Spleen (tissue), 11 donors: Measurements from ENCODE around the gene CFD. TPM values are rescaled to one million over a fixed set of nuclear protein-coding genes. Genes with fewer than 3 reads are reported as not detected.

Source experiments
- DNase-seq: peaks from one replicate; pipeline ENCODE4 v3.0.0-alpha.2; 2020
- H3K27ac ChIP-seq, 8 donors: fragments of 200-600 bp; sonication (generic) in 7 of 8; 1 replicate in 4 of 8; 2 replicates in 4 of 8; pipeline versions ENCODE4 v1.5.0 to v1.8.0; 2016 to 2021; ENCODE audit warnings: inconsistent platforms in 4 of 8, mild to moderate bottlenecking in 4 of 8, moderate library complexity in 1 of 8
- H3K27me3 ChIP-seq, 7 donors: fragments of 200-600 bp; sonication (generic) in 6 of 7; replicated peaks in 1 of 7; 1 replicate in 4 of 7; 2 replicates in 3 of 7; pipeline versions ENCODE4 v1.5.0 to v1.8.0; 2016 to 2021; ENCODE audit warnings: inconsistent platforms in 3 of 7, mild to moderate bottlenecking in 1 of 7
- H3K36me3 ChIP-seq, 6 donors: fragments of 200-600 bp; sonication (generic) in 5 of 6; 1 replicate in 4 of 6; 2 replicates in 2 of 6; pipeline versions ENCODE4 v1.5.0 to v1.8.0; 2016 to 2021; ENCODE audit warnings: inconsistent platforms in 2 of 6
- H3K4me1 ChIP-seq, 6 donors: fragments of 200-600 bp; sonication (generic) in 5 of 6; 1 replicate in 3 of 6; 2 replicates in 3 of 6; pipeline versions ENCODE4 v1.5.0 to v1.8.0; 2016 to 2021; ENCODE audit warnings: inconsistent platforms in 3 of 6
- H3K4me3 ChIP-seq, 8 donors: fragments of 200-600 bp; sonication (generic) in 7 of 8; 1 replicate in 4 of 8; 2 replicates in 4 of 8; pipeline versions ENCODE4 v1.5.0 to v1.8.0; 2016 to 2021; ENCODE audit warnings: inconsistent platforms in 4 of 8, mild to moderate bottlenecking in 4 of 8, moderate library complexity in 2 of 8
- H3K9me3 ChIP-seq, 8 donors: fragments of 200-600 bp; sonication (generic) in 7 of 8; 1 replicate in 4 of 8; 2 replicates in 4 of 8; pipeline versions ENCODE4 v1.5.0 to v1.8.0; 2016 to 2021; ENCODE audit warnings: inconsistent platforms in 4 of 8
- CTCF ChIP-seq, 11 experiments: fragments of 200-600 bp in 7 of 11; fragments of 450-650 bp in 4 of 11; sonication (generic) in 4 of 11; IDR thresholded peaks in 8 of 11; conservative IDR thresholded peaks in 3 of 11; 1 replicate in 7 of 11; 2 replicates in 4 of 11; pipeline versions ENCODE4 v1.4.0 to v1.8.0; 2016 to 2021; ENCODE audit warnings: antibody characterized with exemption in 11 of 11, inconsistent platforms in 4 of 11, mild to moderate bottlenecking in 1 of 11
- POLR2A ChIP-seq, 3 donors: fragments of 450-650 bp; IDR thresholded peaks; one replicate each; pipeline ENCODE4 v1.5.1; 2017; ENCODE audit warnings: antibody characterized with exemption in 3 of 3, mild to moderate bottlenecking in 1 of 3
- POLR2AphosphoS5 ChIP-seq, 3 donors: sonication (generic); formaldehyde crosslinking; IDR thresholded peaks; one replicate each; pipeline ENCODE4 v1.5.1; 2017; ENCODE audit warnings: antibody characterized with exemption in 3 of 3
- WGBS, 5 donors: extraction: QIAGEN DNeasy Blood & Tissue Kit in 3 of 5; methylation state at CpG; one replicate each; pipeline versions ENCODE4 v1.1.5 to v1.1.7; 2013 to 2018; 5-methylcytosine and 5-hydroxymethylcytosine counted together
- intact Hi-C: fragments of 100-400 bp; cut with DNase I; formaldehyde crosslinking; loops from one replicate; pipeline ENCODE4 v1.15.0; 2023; ENCODE audit warnings: low total_unique reads
- polyA plus RNA-seq, 3 donors: library from polyadenylated mRNA; stranded (reverse); fragments of 200-250 nt; gene quantifications; one replicate each; pipeline ENCODE4 v1.2.1, GENCODE V29; 2013
- total RNA-seq, 7 donors: library from RNA; depleted of rRNA in 3 of 7; stranded (reverse); fragments of >200 nt in 3 of 7; fragmentation: NEBNext Ultra II Directional in 4 of 7; extraction: Animal tissue kit (Norgen Biotek cat#: 25700) in 4 of 7; gene quantifications; one replicate each; pipeline versions ENCODE4 v1.1.0 to v1.2.1, GENCODE V29; 2016 to 2021
- donor health status: healthy with polysubstance abuse.
- donor health status: DM: no; HTN: no; CAD: no; lungs with moderate emphysema.
- donor health status: DM: no; HTN: no; CAD: no.
- donor health status: Bipolar disorder and iron deficiency.
- donor health status: healthy.
- donor health status: DM: no; HTN: no; CAD: no.
- donor health status: DM: yes; HTN: yes; CAD: no.

Gene CFD
- total and polyA plus RNA-seq, 10 donors, result 6.6 to 59.5 (median 24.2) TPM

GRCh38 chr19:892243-892893 is 32.9 kb downstream of the CFD start:
- Histone ChIP-seq H3K27ac (peak overlapping the region; percentile 88 to 98 (median 95)), H3K4me1 (peaks cover 3 to 37% (median 20%) of the 10 kb centered on the region in 6 donors), H3K36me3 (peaks cover 0 to 54% (median 31%) of the 10 kb centered on the region in 6 donors), H3K4me3 (peak overlapping the region; percentile 77 to 93 (median 86)), H3K9me3 (no peaks in the 10 kb centered on the region), H3K27me3 (no peaks in the 10 kb centered on the region)
- no peak for TF ChIP-seq POLR2A (IDR thresholded peaks at IDR 0.05)
- no peak for TF ChIP-seq POLR2AphosphoS5 (IDR thresholded peaks at IDR 0.05)
- TF ChIP-seq CTCF (IDR thresholded peaks at IDR 0.05 in 8 of 11, conservative IDR thresholded peaks at IDR 0.05 in 3 of 11), result no peak
- 4 to 9% (median 6%) methylated on average over 17 to 27 of the region's 27 CpGs for WGBS, 5 donors
- intact Hi-C loops, result no loop called here
- DNase-seq, result no peak

DNA sequence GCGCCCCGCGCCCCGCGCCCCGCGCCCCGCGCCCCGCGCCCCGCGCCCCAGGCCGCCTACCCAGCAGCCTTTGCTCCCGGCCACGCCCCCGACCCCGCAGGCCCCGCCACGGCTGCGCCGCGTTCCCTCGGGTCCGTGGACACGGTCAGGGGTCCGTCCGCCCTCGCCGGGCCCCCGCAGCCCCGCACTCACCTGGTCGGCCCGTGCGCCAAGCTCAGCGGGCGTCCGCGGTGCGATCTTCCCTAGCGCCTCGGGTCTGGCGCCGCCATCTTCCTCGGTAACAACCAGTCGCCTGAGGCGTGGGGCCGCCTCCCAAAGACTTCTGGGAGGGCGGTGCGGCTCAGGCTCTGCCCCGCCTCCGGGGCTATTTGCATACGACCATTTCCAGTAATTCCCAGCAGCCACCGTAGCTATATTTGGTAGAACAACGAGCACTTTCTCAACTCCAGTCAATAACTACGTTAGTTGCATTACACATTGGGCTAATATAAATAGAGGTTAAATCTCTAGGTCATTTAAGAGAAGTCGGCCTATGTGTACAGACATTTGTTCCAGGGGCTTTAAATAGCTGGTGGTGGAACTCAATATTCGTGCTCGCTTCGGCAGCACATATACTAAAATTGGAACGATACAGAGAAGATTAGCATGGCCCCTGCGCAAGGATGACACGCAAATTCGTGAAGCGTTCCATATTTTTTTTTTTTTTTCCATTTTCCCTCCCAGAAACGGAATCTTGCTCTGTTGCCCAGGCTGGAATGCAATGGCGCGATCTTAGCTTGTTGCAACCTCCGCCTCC is 33.6 kb downstream of the CFD start, which contains the start of the genes MED16 and RNU6-9:
Gene MED16, minus strand, starts transcription at position 294 of the 796 bp plus-strand sequence. CDS start 2,056 bp downstream, outside the sequence.
Gene RNU6-9, plus strand, starts transcription at position 591 of the 796 bp plus-strand sequence.
- Histone ChIP-seq H3K27ac (peak within 1 kb of the TSS; percentile 88 to 98 (median 95)), H3K36me3 (peaks cover 0 to 53% (median 32%) of the 10 kb centered on the region in 6 donors), H3K27me3 (no peaks in the 10 kb centered on the region), H3K4me3 (peak within 1 kb of the TSS; percentile 77 to 93 (median 86)), H3K9me3 (no peaks in the 10 kb centered on the region), H3K4me1 (peaks cover 3 to 37% (median 20%) of the 10 kb centered on the region in 6 donors)
- peak in 2 of 3 donors; percentile 16 to 19 for TF ChIP-seq POLR2A (IDR thresholded peaks at IDR 0.05)
- TF ChIP-seq CTCF (IDR thresholded peaks at IDR 0.05 in 8 of 11, conservative IDR thresholded peaks at IDR 0.05 in 3 of 11), result peak in 3 of 11 experiments; percentile 7 to 25 (median 22)
- TF ChIP-seq POLR2AphosphoS5 (IDR thresholded peaks at IDR 0.05), result peak; percentile 88 to 91 (median 89)
- 1% methylated on average over 27 to 69 of the region's 69 CpGs for WGBS, 5 donors
- intact Hi-C loops, result no loop called here
- DNase-seq, result peak; percentile 98

- peaks cover 0 to 53% (median 34%) of the 10 kb centered on the region in 6 donors for H3K36me3 ChIP-seq
- H3K27ac ChIP-seq, result peak overlapping the region in 1 of 8 donors; percentile 20
- TF ChIP-seq POLR2AphosphoS5 (IDR thresholded peaks at IDR 0.05) (peak in 1 of 3 donors; percentile 47), CTCF (IDR thresholded peaks at IDR 0.05 in 8 of 11, conservative IDR thresholded peaks at IDR 0.05 in 3 of 11) (no peak)
- H3K9me3 ChIP-seq, result no peaks in the 10 kb centered on the region
- H3K4me1 ChIP-seq, result peaks cover 3 to 54% (median 21%) of the 10 kb centered on the region in 6 donors
- no peak for DNase-seq
- no peaks in the 10 kb centered on the region for H3K27me3 ChIP-seq
- 90 to 99% (median 94%) methylated on average over 9 to 10 of the region's 10 CpGs for WGBS, 5 donors
- intact Hi-C loops, result no loop called here
- H3K4me3 ChIP-seq, result no peak overlapping the region
Measured at GRCh38 chr19:896434-896833, 37.0 kb downstream of the CFD start.
